Liver (tissue), 9 donors: Measurements from ENCODE around the gene TAF4. TPM values are rescaled to one million over a fixed set of nuclear protein-coding genes. Genes with fewer than 3 reads are reported as not detected.

Source experiments
- DNase-seq: peaks from one replicate; pipeline ENCODE4 v3.0.0-alpha.2; 2017; ENCODE audit warnings: low spot score
- H3K27ac ChIP-seq, 2 donors: one replicate each; pipeline ENCODE4 v1.7.0; 2013; ENCODE audit warnings: inconsistent platforms in 2 of 2, low read length in 2 of 2, control low read depth in 1 of 2, low read depth in 1 of 2, mild to moderate bottlenecking in 1 of 2
- H3K27me3 ChIP-seq, 4 donors: one replicate each; pipeline versions ENCODE4 v1.6.1 to v1.7.0; 2013; ENCODE audit warnings: low read length in 3 of 4, inconsistent platforms in 1 of 4, mild to moderate bottlenecking in 1 of 4, moderate library complexity in 1 of 4; ENCODE audit not compliant: control insufficient read depth in 4 of 4, insufficient read depth in 4 of 4
- H3K36me3 ChIP-seq, 4 donors: one replicate each; pipeline versions ENCODE4 v1.6.1 to v1.7.0; 2013; ENCODE audit warnings: low read length in 3 of 4, mild to moderate bottlenecking in 3 of 4, low read depth in 1 of 4, moderate library complexity in 1 of 4; ENCODE audit not compliant: control insufficient read depth in 4 of 4, insufficient read depth in 3 of 4
- H3K4me1 ChIP-seq, 4 donors: one replicate each; pipeline versions ENCODE4 v1.6.1 to v1.7.0; 2013; ENCODE audit warnings: low read length in 3 of 4, mild to moderate bottlenecking in 3 of 4, moderate library complexity in 1 of 4; ENCODE audit not compliant: control insufficient read depth in 4 of 4, insufficient read depth in 4 of 4
- H3K4me3 ChIP-seq, 3 donors: one replicate each; pipeline versions ENCODE4 v1.6.1 to v1.7.0; 2013; ENCODE audit warnings: low read length in 3 of 3, control low read depth in 1 of 3, low read depth in 1 of 3, mild to moderate bottlenecking in 1 of 3
- H3K9ac ChIP-seq, 2 donors: one replicate each; pipeline ENCODE4 v1.7.0; 2013; ENCODE audit warnings: low read length in 2 of 2, mild to moderate bottlenecking in 2 of 2, moderate library complexity in 2 of 2, control low read depth in 1 of 2, low read depth in 1 of 2
- H3K9me3 ChIP-seq, 4 donors: one replicate each; pipeline versions ENCODE4 v1.6.1 to v1.7.0; 2013; ENCODE audit warnings: low read length in 3 of 4; ENCODE audit not compliant: control insufficient read depth in 4 of 4
- EGR1 ChIP-seq, 2 donors: IDR thresholded peaks; 2 replicates each; pipeline ENCODE4 v1.6.1; 2016 to 2018; ENCODE audit warnings: antibody characterized with exemption in 2 of 2, low read depth in 2 of 2
- FOXA2 ChIP-seq: IDR thresholded peaks from 2 replicates; pipeline ENCODE4 v1.6.1; 2016; ENCODE audit warnings: antibody characterized with exemption
- GABPA ChIP-seq, 2 donors: IDR thresholded peaks in 1 of 2; conservative IDR thresholded peaks in 1 of 2; 2 replicates each; pipeline ENCODE4 v1.6.1; 2016; ENCODE audit warnings: antibody characterized with exemption in 2 of 2, mild to moderate bottlenecking in 1 of 2, moderate library complexity in 1 of 2
- HNF4A ChIP-seq, 2 donors: conservative IDR thresholded peaks; 2 replicates each; pipeline ENCODE4 v1.6.1; 2016; ENCODE audit warnings: antibody characterized with exemption in 2 of 2, mild to moderate bottlenecking in 2 of 2
- HNF4G ChIP-seq: IDR thresholded peaks from 2 replicates; pipeline ENCODE4 v1.6.1; 2016; ENCODE audit warnings: antibody characterized with exemption
- JUND ChIP-seq, 2 donors: IDR thresholded peaks; 2 replicates each; pipeline ENCODE4 v1.6.1; 2016; ENCODE audit warnings: antibody characterized with exemption in 2 of 2
- MAX ChIP-seq: IDR thresholded peaks from 2 replicates; pipeline ENCODE4 v1.6.1; 2016; ENCODE audit warnings: antibody characterized with exemption
- RAD21 ChIP-seq, 2 donors: IDR thresholded peaks; 2 replicates each; pipeline ENCODE4 v1.6.1; 2016; ENCODE audit warnings: antibody characterized with exemption in 2 of 2, mild to moderate bottlenecking in 2 of 2
- RXRA ChIP-seq, 2 donors: IDR thresholded peaks; 2 replicates each; pipeline ENCODE4 v1.6.1; 2017 to 2018; ENCODE audit warnings: antibody characterized with exemption in 2 of 2, mild to moderate bottlenecking in 1 of 2
- TAF1 ChIP-seq: conservative IDR thresholded peaks from 2 replicates; pipeline ENCODE4 v1.6.1; 2016; ENCODE audit warnings: antibody characterized with exemption, mild to moderate bottlenecking
- YY1 ChIP-seq: IDR thresholded peaks from 2 replicates; pipeline ENCODE4 v1.6.1; 2016; ENCODE audit warnings: antibody characterized with exemption, mild to moderate bottlenecking
- ZBTB33 ChIP-seq: IDR thresholded peaks from 2 replicates; pipeline ENCODE4 v1.6.1; 2016; ENCODE audit warnings: antibody characterized with exemption
- WGBS: extraction: QIAGEN DNeasy Blood & Tissue Kit; methylation state at CpG from one replicate; pipeline ENCODE4 v1.1.7; 2013; 5-methylcytosine and 5-hydroxymethylcytosine counted together
- polyA plus RNA-seq, 2 donors: library from polyadenylated mRNA; stranded (reverse) in 1 of 2; unstranded in 1 of 2; fragments of 200-250 nt in 1 of 2; fragments of >200 nt in 1 of 2; fragmentation: Nextera tagmentation in 1 of 2; extraction: Ambion mirVana in 1 of 2; gene quantifications; one replicate each; pipeline versions ENCODE4 v1.2.1 to v1.2.3, GENCODE V29; 2013 to 2015
- total RNA-seq, 2 donors: library from RNA; depleted of rRNA; stranded (reverse); fragments of >200 nt; gene quantifications; one replicate each; pipeline ENCODE4 v1.2.3, GENCODE V29; 2014
- donor health status: healthy.
- donor health status: healthy.
- donor health status: healthy.
- donor health status: healthy.
- donor health status: healthy.

Gene TAF4
- total and polyA plus RNA-seq, 4 donors, result 2.0 to 11.8 (median 5.6) TPM

GRCh38 chr20:61931476-61932198, 134.0 kb downstream of the TAF4 start:
- Histone ChIP-seq H3K9ac (no peak overlapping the region), H3K36me3 (no peaks in the 10 kb centered on the region), H3K27ac (no peak overlapping the region), H3K4me3 (no peak overlapping the region), H3K9me3 (no peaks in the 10 kb centered on the region), H3K4me1 (no peaks in the 10 kb centered on the region), H3K27me3 (no peaks in the 10 kb centered on the region)
- DNase-seq, result no peak
- no peak for TF ChIP-seq HNF4G
- no peak for TF ChIP-seq YY1
- no peak for TF ChIP-seq GABPA (IDR thresholded peaks at IDR 0.05 in 1 of 2, conservative IDR thresholded peaks at IDR 0.05 in 1 of 2)
- no peak for TF ChIP-seq FOXA2
- no peak for TF ChIP-seq EGR1 (IDR thresholded peaks at IDR 0.05; ENCODE audit: low read depth in 2 of 2)
- 91% methylated on average over 14 of the region's 14 CpGs for WGBS

GRCh38 chr20:61930776-61931475, 134.8 kb downstream of the TAF4 start:
- no peak for DNase-seq

GRCh38 chr20:61929971-61930666, 135.6 kb downstream of the TAF4 start:
- Histone ChIP-seq H3K4me1 (no peaks in the 10 kb centered on the region), H3K27ac (no peak overlapping the region), H3K9ac (no peak overlapping the region), H3K27me3 (no peaks in the 10 kb centered on the region), H3K9me3 (no peaks in the 10 kb centered on the region), H3K4me3 (no peak overlapping the region), H3K36me3 (no peaks in the 10 kb centered on the region)
- DNase-seq, result no peak
- TF ChIP-seq HNF4G, result no peak
- TF ChIP-seq HNF4A (conservative IDR thresholded peaks at IDR 0.05), result no peak
- TF ChIP-seq ZBTB33, result no peak
- TF ChIP-seq TAF1, result no peak
- no peak for TF ChIP-seq GABPA (IDR thresholded peaks at IDR 0.05 in 1 of 2, conservative IDR thresholded peaks at IDR 0.05 in 1 of 2)
- no peak for TF ChIP-seq RAD21 (IDR thresholded peaks at IDR 0.05)
- TF ChIP-seq EGR1 (IDR thresholded peaks at IDR 0.05; ENCODE audit: low read depth in 2 of 2), result no peak
- TF ChIP-seq YY1, result no peak
- no peak for TF ChIP-seq MAX
- 93% methylated on average over 12 of the region's 12 CpGs for WGBS

More at GRCh38 chr20:61930776-61931475, 134.8 kb downstream of the TAF4 start:
- 91% methylated on average over 28 of the region's 28 CpGs for WGBS
- Histone ChIP-seq H3K4me3 (no peak overlapping the region), H3K27ac (no peak overlapping the region), H3K9me3 (no peaks in the 10 kb centered on the region), H3K36me3 (no peaks in the 10 kb centered on the region), H3K27me3 (no peaks in the 10 kb centered on the region), H3K4me1 (no peaks in the 10 kb centered on the region), H3K9ac (no peak overlapping the region)
- TF ChIP-seq RAD21 (IDR thresholded peaks at IDR 0.05) (no peak), RXRA (IDR thresholded peaks at IDR 0.05) (no peak), HNF4G (no peak), JUND (IDR thresholded peaks at IDR 0.05) (no peak), ZBTB33 (no peak), TAF1 (no peak)
